KOPT-K1 (cell line): Measurements from ENCODE around the gene TRDN.

Experiments
- H3K27ac ChIP-seq: fragments of 200-600 bp; sonication (generic); 2 replicates; pipeline ENCODE4 v1.5.1; 2016; ENCODE audit warnings: antibody characterized with exemption, mild to moderate bottlenecking, low read depth, low read length; ENCODE audit not compliant: poor library complexity, severe bottlenecking
- H3K36me3 ChIP-seq: fragments of 200-600 bp; sonication (generic); 2 replicates; pipeline ENCODE4 v1.5.1; 2017; ENCODE audit warnings: antibody characterized with exemption, mild to moderate bottlenecking, low read length, moderate library complexity; ENCODE audit not compliant: insufficient read depth
- H3K9me3 ChIP-seq: fragments of 200-600 bp; sonication (generic); 2 replicates; pipeline ENCODE4 v1.5.1; 2017; ENCODE audit warnings: antibody characterized with exemption, low read length, mild to moderate bottlenecking; ENCODE audit not compliant: insufficient read depth, poor library complexity, severe bottlenecking

TRDN gene

DNA sequence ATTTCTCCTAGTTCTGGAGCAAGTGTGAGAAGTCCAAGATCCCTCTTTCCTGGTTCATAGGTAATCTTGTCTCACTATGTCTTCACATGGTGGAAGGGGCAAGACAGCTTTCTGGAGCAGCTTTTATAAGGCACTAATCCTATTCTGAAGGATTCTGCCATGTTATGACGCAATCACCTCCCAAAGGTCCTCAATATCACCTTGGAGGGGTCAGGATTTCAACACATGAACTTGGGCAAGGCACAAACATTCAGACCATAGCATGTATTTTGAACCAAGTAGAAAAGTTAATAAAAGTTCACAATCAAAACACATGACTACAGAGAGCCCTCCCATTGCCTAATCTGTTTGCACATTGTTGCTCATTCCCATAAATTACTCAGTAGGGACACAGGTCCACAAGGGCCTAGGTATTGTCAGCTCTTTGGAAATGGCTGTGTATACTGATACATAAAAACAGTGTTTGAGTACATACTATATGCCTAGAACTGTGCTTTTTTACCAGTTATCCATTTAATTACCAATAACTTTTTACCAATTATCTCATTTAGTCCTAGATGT, 11.3 kb upstream of the TRDN start:
- H3K36me3 ChIP-seq, result no peaks in the 10 kb centered on the region
- H3K27ac ChIP-seq, result no peak overlapping the region
- H3K9me3 ChIP-seq, result no peaks in the 10 kb centered on the region

DNA sequence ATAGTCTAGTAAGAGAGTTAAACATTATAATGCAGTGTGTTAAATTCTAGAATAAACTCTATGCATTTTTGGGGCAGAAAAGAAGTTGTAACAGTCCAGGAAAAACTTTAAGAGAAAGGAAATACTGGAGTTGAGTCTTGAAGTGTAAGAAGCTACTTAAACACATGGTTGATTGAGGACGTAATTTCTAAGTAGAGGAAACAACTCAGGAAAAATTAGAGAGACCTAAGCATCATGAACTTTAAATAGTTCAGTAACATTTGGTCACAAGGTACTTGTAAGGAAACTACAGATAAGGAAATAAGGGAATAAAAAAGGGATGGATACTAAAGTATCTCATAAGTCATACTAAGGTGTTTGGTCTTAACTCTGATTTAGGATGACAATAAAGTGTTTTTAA, 4.7 kb upstream of the TRDN start:
- H3K36me3 ChIP-seq, result no peaks in the 10 kb centered on the region

DNA sequence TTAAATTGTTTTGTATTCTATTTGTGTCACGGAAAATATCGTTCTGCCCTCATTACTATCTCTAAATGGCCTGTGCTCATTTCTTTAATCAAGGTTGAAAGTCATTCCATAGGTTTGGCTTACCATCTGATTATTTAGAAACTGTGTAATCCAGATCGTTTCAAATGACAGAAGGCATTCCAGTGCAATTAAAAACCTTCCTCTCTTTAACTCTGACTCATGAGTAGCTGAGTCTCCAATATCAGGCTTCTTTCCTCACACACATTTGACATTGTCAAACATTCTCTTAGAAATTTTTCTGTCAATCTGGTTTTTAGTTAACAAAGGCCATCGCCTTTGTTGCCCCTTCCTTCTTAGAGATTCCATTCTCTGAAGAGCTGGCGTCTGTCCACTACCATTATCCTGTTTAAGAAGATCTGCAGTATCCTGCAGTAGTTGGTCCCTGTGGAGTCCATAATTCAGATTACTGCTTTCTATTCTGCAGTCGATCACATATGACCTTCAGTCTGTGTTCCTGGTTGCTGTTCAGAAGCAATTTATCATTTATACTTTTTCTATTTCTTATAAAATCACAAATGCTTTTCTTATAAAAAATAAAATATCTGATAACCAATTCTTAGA, 3.9 kb upstream of the TRDN start:
- Histone ChIP-seq H3K36me3 (no peaks in the 10 kb centered on the region), H3K27ac (no peak overlapping the region), H3K9me3 (no peaks in the 10 kb centered on the region)

More for the DNA sequence above, 4.7 kb upstream of the TRDN start:
- no peaks in the 10 kb centered on the region for H3K9me3 ChIP-seq
- H3K27ac ChIP-seq, result no peak overlapping the region

DNA sequence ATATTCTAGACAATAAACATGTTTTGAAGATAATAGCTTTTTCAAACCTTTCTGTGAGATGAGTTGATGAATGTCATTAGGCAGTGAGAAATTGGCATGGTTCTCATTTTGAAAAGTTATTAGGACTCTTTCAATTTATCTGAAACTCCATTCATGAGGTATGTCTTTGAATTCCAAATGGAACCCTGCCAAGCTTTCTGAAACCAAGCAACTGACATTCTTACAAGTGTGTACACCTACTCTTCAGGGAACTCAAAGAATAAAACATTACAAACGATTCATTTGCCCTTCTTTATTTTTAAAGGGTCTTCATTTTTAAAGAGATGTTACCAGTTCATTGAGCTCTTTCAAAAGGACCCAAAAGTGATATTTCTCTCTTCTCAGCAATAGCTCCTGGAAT, 2.1 kb upstream of the TRDN start:
- Histone ChIP-seq H3K36me3 (no peaks in the 10 kb centered on the region), H3K27ac (no peak overlapping the region), H3K9me3 (no peaks in the 10 kb centered on the region)

- no peak overlapping the region for H3K27ac ChIP-seq
- no peaks in the 10 kb centered on the region for H3K36me3 ChIP-seq
- H3K9me3 ChIP-seq, result no peaks in the 10 kb centered on the region
Observed at GRCh38 chr6:123636282-123636681, 468 bp downstream of the TRDN start.

- no peaks in the 10 kb centered on the region for H3K36me3 ChIP-seq
- no peak overlapping the region for H3K27ac ChIP-seq
- no peaks in the 10 kb centered on the region for H3K9me3 ChIP-seq
Observed at GRCh38 chr6:123635567-123635966, 1.2 kb downstream of the TRDN start.

GRCh38 chr6:123635144-123635543, 1.6 kb downstream of the TRDN start:
- no peaks in the 10 kb centered on the region for H3K9me3 ChIP-seq
- H3K27ac ChIP-seq, result no peak overlapping the region

GRCh38 chr6:123632641-123633040, 4.1 kb downstream of the TRDN start:
- Histone ChIP-seq H3K36me3 (no peaks in the 10 kb centered on the region), H3K27ac (no peak overlapping the region), H3K9me3 (no peaks in the 10 kb centered on the region)

More at GRCh38 chr6:123635144-123635543, 1.6 kb downstream of the TRDN start:
- H3K36me3 ChIP-seq, result no peaks in the 10 kb centered on the region

GRCh38 chr6:123629258-123629941, 7.3 kb downstream of the TRDN start:
- Histone ChIP-seq H3K27ac (no peak overlapping the region), H3K9me3 (no peaks in the 10 kb centered on the region), H3K36me3 (no peaks in the 10 kb centered on the region)

- no peaks in the 10 kb centered on the region for H3K9me3 ChIP-seq
- no peaks in the 10 kb centered on the region for H3K36me3 ChIP-seq
- H3K27ac ChIP-seq, result no peak overlapping the region
Observed at GRCh38 chr6:123625696-123626095, 11.1 kb downstream of the TRDN start.

- H3K36me3 ChIP-seq, result no peaks in the 10 kb centered on the region
Observed at GRCh38 chr6:123622780-123623179, 14.0 kb downstream of the TRDN start.

GRCh38 chr6:123619156-123619555, 17.6 kb downstream of the TRDN start:
- no peak overlapping the region for H3K27ac ChIP-seq
- H3K9me3 ChIP-seq, result no peaks in the 10 kb centered on the region
- H3K36me3 ChIP-seq, result no peaks in the 10 kb centered on the region

More at GRCh38 chr6:123622780-123623179, 14.0 kb downstream of the TRDN start:
- Histone ChIP-seq H3K27ac (no peak overlapping the region), H3K9me3 (no peaks in the 10 kb centered on the region)

GRCh38 chr6:123616942-123617341, 19.8 kb downstream of the TRDN start:
- no peak overlapping the region for H3K27ac ChIP-seq
- H3K9me3 ChIP-seq, result no peaks in the 10 kb centered on the region

GRCh38 chr6:123616016-123616415, 20.7 kb downstream of the TRDN start:
- Histone ChIP-seq H3K27ac (no peak overlapping the region), H3K36me3 (no peaks in the 10 kb centered on the region), H3K9me3 (no peaks in the 10 kb centered on the region)

More at GRCh38 chr6:123616942-123617341, 19.8 kb downstream of the TRDN start:
- no peaks in the 10 kb centered on the region for H3K36me3 ChIP-seq

DNA sequence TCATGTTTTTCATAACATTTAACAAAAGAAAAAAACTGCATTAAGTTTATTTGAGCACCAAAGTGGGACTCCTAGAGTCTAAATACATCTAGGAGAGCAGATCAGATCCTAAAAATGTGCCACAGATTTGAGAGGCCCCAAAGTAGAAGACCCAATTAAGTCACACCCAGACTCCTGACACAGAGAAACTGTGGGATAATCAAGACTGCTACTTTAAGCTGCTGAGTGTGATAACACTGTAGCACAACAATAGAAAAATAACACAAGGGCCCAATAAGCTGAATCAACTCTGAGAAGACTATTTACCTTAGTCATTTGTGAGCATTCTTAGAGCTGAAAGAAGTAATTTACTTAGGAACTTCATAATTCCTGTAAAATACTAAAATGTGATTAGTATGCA, 26.0 kb downstream of the TRDN start:
- Histone ChIP-seq H3K36me3 (no peaks in the 10 kb centered on the region), H3K9me3 (no peaks in the 10 kb centered on the region)

DNA sequence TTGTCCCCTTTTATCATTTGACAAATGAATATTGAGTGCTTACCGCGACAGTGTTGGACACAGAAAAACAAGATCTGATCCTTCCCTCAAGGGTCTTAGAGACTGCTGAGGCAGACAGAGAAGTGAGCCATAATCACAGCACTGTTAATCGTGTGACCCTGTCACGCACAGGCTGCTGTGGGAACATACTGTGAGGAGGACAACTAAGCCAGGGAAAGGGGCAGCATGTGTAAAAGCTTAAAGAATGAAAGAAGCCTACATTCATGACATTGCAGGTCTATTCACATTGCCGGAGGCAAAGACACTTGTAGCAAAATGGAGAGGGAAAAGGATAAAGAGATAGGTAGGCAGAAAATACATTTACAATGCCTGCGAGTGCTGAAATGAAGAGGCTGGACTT, 32.7 kb downstream of the TRDN start:
- Histone ChIP-seq H3K36me3 (no peaks in the 10 kb centered on the region), H3K9me3 (no peaks in the 10 kb centered on the region), H3K27ac (no peak overlapping the region)

More for the DNA sequence above, 26.0 kb downstream of the TRDN start:
- no peak overlapping the region for H3K27ac ChIP-seq
